Measurements from ENCODE around the gene BLOC1S1. TPM values are rescaled to one million over a fixed set of nuclear protein-coding genes. Genes with fewer than 3 reads are reported as not detected.

Gene BLOC1S1
- total RNA-seq, 4 donors from 2014 or later: 114 to 167 (median 138) TPM

GRCh38 chr12:55696141-55696540 lies 19.7 kb upstream of the BLOC1S1 start:
- TF ChIP-seq POLR2A (IDR thresholded peaks at IDR 0.05) (no peak), CTCF (IDR thresholded peaks at IDR 0.05) (no peak)
- 96 to 98% methylated on average over 5 to 6 of the region's 6 CpGs for WGBS, 2 donors
- no peak overlapping the region for H3K4me3 ChIP-seq (ENCODE audit: low read depth, poor library complexity, severe bottlenecking)
- peak in 1 of 2 donors; percentile 80 for DNase-seq (ENCODE audit: low spot score in 2 of 2)
- intact Hi-C loops (cut with DNase I; ENCODE audit: low total_unique reads): no loop called here

GRCh38 chr12:55696796-55697462 lies 18.9 kb upstream of the BLOC1S1 start:
- DNase-seq (ENCODE audit: low spot score in 2 of 2): peak in 1 of 2 donors; percentile 70
- intact Hi-C loops (cut with DNase I; ENCODE audit: low total_unique reads): no loop called here
- WGBS, 2 donors: 83 to 87% methylated on average over 19 of the region's 19 CpGs
- no peak overlapping the region for H3K4me3 ChIP-seq (ENCODE audit: low read depth, poor library complexity, severe bottlenecking)
- TF ChIP-seq POLR2A (IDR thresholded peaks at IDR 0.05) (no peak), CTCF (IDR thresholded peaks at IDR 0.05) (no peak)

GRCh38 chr12:55697686-55698085 lies 18.2 kb upstream of the BLOC1S1 start:
- TF ChIP-seq CTCF (IDR thresholded peaks at IDR 0.05) (no peak), POLR2A (IDR thresholded peaks at IDR 0.05) (no peak)
- intact Hi-C loops (cut with DNase I; ENCODE audit: low total_unique reads): no loop called here
- H3K4me3 ChIP-seq (ENCODE audit: low read depth, poor library complexity, severe bottlenecking): no peak overlapping the region
- peak in 1 of 2 donors; percentile 50 for DNase-seq (ENCODE audit: low spot score in 2 of 2)
- WGBS, 2 donors: 89 to 90% methylated on average over 7 of the region's 7 CpGs

GRCh38 chr12:55698241-55698955 lies 17.4 kb upstream of the BLOC1S1 start:
- TF ChIP-seq POLR2A (IDR thresholded peaks at IDR 0.05) (no peak), CTCF (IDR thresholded peaks at IDR 0.05) (no peak)
- intact Hi-C loops (cut with DNase I; ENCODE audit: low total_unique reads): no loop called here
- no peak overlapping the region for H3K4me3 ChIP-seq (ENCODE audit: low read depth, poor library complexity, severe bottlenecking)
- 96 to 97% methylated on average over 15 to 16 of the region's 16 CpGs for WGBS, 2 donors
- peak in 1 of 2 donors; percentile 69 for DNase-seq (ENCODE audit: low spot score in 2 of 2)

- intact Hi-C loops (cut with DNase I; ENCODE audit: low total_unique reads): no loop called here
- H3K4me3 ChIP-seq (ENCODE audit: low read depth, poor library complexity, severe bottlenecking): no peak overlapping the region
- DNase-seq (ENCODE audit: low spot score in 2 of 2): peak in 1 of 2 donors; percentile 42
- TF ChIP-seq POLR2A (IDR thresholded peaks at IDR 0.05) (no peak), CTCF (IDR thresholded peaks at IDR 0.05) (no peak)
- 88 to 100% methylated on average over 1 of the region's 1 CpG for WGBS, 2 donors
Observed at GRCh38 chr12:55698965-55699364, 16.9 kb upstream of the BLOC1S1 start.
